GM19043 (cell line): ENCODE results near the gene TTC22.
A peak's percentile ranks its signal among the peaks of the same experiment; 100 is the strongest.

Experiments
- ATAC-seq: cut with Tn5 transposase; IDR thresholded peaks from one replicate; pipeline ENCODE4 v1.9.1; 2021; ENCODE audit warnings: low read depth; ENCODE audit not compliant: unreplicated experiment

Gene TTC22

DNA sequence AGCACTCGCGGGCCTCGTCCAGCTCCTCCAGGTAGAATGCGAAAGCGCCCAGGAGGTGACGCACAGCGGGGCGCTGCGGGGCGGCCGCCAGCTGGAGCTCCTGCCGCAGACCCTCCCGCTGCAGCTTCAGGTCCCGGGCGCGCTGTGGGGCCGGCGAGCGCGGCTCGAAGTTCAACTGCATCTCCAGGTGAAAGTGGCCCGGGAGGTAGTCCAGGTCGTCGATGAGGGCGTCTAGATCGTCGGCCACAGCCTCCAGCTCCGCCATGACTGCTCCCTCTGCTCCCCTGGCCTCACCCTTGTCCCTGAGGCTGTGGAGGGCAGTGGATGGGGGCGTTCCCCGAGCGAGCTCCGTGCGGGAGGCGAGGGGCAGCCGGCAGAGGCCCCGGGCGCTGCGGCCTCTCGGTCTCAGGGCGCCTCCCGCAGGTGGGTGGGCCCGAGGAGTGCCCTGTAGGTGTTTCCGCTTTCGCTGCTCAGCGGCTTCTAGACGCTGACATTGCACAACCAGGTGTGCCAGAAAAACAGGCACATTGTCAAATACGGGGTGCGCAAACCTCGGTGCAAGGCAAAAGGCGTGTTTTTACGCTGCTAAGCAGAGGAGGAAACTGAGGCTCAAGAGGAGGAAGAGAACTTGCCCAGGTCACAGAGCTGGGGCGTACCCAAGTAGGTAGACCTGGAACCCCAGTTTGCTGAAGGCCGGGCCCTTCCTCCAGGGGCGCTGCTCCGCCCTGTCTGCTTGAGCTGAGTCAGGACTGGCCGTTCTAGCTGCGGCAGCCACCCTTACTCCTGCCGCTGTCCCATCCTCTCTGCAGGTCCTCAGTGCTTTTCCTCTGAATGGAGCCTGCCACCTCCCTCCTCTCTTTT, at the start of gene TTC22:
TSS of gene TTC22 (minus strand) at position 425 of the 861 bp plus-strand sequence. CDS start at position 265, 160 bp downstream.
- ATAC-seq, result peak; percentile 73

DNA sequence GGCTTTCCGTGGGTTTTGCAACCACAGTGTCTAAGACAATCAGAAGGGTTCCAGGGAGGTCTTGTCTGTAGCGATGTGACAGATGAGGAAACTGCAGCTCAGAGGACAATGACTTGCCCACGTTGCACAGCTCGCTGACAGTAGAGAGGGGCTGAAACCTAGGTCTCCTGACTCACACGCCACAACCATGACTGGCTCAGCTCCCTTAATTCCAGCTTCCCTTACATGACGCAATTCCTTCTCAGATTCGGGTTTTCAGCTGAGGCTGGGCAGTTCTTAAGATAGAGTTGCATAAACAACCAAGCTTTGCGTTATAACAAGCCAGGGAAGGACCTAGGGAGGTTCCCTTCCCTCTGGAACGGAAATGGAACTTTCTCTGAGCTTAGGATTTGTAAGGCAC, 49.6 kb upstream of the TTC22 start:
- ATAC-seq, result no peak

DNA sequence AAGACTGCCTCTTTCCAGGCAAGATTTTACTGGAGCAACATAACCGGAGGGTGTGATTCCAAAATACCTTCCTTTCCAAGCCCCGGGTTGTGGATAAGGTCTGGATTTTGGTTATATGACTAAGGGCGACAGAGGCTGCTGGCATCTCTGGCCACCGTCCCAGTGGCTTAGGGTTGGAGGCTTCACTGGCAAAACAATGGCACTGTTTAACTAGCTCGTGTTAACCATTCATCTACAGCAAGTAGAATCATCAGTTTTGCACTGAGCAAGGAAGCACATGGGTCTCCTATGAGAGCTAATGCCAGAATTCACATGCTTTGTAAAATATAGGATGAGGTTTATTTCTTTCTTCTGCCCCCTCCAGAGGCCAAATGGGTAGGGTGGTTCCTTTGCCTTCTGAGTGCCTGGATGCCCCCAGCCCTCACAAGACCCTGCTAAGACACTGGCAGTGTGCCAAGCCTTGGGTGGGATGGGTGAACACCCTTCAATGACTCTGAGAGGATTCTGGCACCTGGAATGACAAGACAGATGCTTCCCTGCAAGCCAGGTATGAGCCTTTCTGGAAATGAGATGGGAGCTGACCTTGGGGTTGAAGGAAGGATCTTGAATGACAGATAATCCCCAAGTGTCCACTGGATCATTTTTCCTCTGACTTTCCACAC, 49.1 kb upstream of the TTC22 start:
- ATAC-seq, result no peak

DNA sequence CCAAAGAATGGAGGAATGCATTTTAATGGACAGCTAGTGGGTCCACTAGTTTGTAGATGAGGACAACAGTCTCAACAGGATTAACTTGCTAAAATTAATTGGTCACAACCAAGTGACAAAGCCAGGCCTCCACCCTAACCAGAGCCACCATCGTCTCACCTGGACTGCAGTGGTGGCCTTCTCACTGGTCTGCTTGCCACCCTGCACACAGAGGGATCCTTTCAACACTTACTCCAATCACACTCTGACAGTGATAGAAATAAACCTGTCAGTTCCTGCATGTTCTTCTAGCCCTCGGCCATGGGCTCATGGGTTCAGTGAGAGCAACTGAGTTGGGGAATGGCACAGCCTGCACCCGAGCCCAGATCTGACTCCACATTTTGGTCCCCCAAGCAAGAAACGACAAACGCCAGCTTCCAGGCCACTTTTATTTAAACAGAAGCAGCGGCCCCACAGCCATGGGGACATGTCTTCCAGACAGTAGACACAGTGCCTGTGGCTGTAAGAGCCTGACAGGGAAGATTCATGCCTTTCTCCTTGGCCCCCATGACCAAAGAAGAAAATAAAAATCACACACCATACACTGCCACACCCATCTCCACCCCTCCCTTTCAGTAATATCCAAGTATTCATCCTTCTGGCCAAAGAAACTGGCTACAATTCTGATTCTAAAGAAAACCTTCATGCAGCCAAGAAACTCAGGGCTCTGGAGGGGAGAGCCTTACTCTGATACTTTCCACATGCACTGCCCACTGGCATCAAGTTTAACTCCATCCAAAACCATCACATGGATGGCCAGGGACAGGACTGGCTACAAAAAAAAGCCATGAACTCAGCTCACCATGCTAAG, 48.3 kb upstream of the TTC22 start:
- ATAC-seq, result no peak

DNA sequence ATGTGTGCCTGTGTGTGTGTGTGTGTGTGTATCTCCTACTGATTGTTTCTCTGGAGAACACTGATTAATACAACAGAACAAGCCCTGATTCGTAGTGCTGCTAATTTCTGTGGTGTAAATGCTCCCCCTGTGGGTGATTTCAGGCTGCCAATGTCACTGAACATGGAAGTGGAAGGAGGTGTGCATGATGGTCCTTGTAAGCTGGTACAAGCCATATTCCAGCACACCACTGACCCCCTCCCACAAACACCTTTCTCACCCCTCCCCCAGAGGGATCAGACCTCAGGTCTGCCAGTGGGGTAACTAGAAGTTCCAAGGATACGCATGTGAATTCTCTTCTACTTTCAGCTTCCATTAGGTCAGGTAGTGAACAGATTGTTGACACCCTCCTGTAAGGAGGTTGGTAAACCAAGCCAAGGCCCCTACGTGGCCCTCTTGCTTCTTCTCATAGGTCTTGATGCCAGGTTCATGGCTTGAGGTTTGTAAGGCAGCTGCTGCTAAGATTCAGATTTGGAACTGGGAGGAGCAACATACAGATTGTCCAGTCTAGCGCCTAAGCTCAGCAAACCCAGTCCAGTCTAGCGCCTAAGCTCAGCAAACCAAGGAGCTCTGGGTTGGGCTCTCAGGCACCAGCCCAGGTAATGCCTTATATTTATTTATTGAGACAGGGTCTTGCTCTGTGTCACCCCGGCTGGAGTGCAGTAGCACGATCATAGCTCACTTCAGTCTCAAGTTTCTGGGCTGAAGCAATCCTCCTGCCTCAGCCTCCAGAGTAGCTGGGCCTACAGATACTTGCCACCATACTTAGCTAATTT, 47.2 kb upstream of the TTC22 start:
- ATAC-seq, result no peak

DNA sequence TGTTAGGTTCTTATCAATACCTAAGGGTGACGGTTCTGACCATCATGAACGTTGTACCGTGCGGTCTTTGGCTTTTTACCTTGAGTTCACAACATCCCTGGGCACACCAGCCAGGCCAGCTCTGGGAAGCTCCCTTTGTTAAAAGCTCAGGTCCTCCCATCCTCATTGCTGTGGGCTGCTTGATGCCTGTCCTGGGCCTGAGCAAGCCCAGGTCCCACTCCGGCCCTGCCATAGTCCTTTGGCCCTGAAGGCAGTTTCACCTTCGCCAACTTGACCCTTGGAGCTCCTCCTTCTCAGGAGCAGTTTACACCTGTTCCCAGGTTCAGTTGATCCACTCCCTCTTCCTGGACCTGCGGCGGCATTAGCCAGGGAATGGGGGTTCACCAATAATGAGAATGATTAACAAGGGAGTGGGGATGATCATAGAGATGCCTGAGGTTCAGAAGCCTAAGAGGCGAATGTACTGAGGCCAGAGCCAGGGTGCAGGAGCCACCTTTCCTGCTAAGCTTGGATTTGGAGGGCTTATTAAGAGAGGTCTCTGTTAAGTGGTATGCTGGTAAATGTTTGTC, 45.7 kb upstream of the TTC22 start:
- ATAC-seq, result no peak

DNA sequence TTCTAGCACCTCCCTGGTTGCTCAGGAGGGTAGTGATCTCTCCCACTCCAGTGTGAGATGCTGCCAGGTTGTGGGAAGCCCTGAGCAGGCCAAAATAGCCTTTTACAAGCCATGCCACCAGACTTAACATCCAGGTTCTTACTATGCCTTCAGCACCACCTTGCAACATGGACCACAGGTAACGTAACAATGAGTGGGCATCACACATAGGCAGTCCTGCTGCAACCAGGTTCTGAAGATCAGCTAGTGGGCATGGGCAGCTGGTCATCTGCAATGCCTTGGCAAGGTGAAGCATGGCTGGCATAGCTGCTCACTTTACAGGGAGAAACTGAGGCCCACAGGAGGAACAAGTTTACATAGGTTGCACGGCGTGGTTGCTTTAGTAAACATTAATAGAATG, 45.2 kb upstream of the TTC22 start:
- ATAC-seq, result no peak

DNA sequence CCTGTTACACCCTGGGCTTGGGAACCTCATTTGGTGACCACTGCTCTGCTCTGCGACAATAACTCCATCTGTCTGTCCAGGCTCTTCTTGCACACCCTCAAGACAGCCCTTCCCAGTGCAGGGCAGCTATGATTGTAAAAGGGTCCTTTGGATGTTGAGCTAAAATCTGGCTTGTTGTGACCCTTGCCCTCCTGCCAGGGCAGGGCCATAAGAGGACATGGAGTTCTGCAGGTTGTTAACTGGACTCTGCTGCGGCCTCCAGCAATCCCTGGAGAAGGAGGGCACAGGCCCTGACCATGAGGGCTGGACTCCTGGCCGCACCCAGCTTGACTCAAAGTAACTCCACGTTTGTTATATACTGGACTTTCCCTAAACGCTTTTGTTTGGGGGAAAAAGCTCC, 44.6 kb upstream of the TTC22 start:
- no peak for ATAC-seq

DNA sequence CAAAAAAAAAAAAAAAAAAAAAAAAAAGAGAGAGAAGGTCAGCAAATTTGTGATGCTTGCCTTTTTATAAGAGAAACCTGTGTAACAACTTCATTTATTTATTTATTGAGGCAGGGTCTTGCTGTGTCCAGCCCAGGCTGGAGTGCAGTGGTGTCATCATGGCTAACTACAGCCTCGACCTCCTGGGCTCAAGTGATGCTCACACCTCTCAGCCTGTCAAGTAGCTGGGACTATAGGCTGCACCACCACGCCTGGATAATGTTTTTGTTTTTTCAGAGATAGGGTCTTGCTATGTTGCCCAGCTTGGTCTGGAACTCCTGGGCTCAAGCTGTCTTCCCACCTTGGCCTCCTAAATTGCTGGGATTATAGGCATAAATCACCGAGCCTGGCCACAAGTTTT, 43.4 kb upstream of the TTC22 start:
- ATAC-seq, result no peak

DNA sequence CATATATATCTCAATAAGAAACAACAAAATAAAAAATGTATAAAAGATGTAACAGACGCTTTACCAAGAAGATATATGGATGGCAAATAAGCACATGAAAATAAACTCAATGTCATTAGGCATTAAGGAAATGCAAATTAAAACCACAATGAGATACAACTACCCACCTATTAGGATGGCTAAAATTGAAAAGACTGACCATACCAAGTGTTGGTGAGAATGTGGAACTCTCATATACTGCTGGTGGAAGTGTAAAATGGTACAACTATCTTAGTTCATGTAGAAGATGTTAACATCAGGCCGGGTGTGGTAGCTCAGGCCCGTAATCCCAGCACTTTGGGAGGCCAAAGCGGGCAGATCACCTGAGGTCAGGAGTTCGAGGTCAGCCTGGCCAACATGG, 42.3 kb upstream of the TTC22 start:
- ATAC-seq, result no peak

DNA sequence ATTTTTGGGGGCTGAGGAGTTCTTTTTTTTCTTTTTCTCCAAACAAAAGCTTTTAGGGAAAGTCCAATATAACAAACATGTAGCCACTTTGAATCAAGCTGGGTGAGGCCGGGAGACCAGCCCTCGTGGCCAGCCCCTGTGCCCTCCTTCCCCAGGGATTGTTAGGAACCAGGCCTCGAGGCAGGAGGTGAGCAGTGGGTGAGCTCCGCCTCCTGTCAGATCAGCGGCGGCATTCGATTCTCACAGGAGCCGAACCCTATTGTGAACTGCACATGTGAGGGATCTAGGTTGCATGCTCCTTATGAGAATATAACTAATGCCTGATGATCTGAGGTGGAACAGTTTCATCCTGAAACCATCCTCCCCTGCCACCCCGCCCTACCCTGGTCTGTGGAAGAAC, 41.8 kb upstream of the TTC22 start:
- ATAC-seq, result no peak

DNA sequence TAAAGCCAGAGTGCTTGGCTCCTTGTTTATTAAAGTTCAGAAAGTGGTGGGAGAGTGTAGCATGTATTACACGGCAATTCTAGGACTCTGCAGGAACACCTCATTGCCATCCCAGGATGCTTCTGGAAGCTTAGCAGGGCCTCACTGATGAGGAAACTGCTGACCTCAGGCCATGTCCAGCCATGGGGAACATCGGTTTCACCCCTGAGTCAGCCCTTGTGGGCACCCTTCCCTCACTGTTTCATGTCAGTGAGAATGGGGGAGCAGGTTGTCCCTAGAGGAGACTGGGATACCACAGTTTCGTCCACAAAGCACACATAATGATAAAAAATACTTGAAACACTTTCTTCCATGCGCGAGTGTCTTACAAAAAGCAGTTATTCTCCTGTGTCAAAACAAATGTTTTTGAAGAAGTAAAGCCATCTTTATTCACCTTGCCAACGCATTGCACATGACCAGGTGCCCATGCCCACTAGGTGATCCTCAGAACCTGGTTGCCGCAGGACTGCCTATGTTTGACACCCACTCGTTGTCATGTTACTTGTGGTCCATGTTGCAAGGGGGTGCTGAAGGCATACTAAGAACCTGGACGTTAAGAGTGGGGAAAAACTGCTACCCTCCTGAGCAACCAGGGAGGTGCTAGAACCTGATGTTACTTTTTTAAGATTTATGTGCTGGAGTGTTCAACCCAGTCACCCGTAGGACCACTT, 41.2 kb upstream of the TTC22 start:
- no peak for ATAC-seq

DNA sequence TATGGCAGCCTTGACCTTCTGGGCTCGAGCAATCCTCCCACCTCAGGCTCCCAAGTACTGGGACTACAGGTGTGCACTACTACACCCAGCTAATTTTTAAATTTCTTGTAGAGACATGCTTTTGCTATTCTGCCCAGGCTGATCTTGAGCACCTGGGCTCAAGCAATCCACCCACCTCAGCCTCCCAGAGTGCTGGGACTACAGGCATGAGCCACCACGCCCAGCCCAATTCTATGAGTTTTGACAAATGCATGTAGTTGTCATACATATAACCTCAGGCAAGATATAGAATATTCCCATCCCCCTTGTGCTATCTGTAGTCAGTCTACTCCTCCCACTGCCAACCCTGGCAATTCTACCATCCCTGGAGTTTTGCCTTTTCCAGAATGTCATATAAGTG, 38.7 kb upstream of the TTC22 start:
- ATAC-seq, result no peak

DNA sequence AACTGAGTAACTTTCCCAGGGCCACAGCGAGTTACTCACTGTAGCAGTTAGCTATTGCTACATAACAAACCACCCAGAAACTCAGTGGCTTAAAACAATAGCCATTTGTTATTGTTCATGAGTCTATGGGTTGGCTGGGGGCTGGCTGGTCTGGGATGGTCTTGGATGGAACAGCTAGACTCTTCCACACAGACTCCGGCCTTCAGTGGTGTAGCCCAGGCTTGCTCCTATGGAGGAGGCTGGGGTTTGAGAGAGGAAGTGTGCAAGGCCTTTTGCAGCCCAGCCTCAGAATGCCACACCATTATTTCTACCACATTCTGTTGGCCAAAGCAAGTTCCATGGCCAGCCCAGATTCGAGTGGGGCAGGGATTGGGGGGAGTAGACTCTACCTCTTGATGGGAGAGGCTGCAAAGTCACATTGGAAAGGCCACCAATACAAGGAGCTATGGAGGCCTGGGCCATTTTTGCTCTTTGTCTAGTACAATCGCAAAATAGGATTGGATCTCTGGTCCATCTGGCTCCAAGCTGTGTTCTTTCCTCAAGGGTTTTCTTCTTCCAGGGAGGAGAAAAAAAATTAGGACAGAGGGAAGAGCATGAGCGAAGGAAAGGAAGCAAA, 37.5 kb upstream of the TTC22 start:
- ATAC-seq, result no peak

DNA sequence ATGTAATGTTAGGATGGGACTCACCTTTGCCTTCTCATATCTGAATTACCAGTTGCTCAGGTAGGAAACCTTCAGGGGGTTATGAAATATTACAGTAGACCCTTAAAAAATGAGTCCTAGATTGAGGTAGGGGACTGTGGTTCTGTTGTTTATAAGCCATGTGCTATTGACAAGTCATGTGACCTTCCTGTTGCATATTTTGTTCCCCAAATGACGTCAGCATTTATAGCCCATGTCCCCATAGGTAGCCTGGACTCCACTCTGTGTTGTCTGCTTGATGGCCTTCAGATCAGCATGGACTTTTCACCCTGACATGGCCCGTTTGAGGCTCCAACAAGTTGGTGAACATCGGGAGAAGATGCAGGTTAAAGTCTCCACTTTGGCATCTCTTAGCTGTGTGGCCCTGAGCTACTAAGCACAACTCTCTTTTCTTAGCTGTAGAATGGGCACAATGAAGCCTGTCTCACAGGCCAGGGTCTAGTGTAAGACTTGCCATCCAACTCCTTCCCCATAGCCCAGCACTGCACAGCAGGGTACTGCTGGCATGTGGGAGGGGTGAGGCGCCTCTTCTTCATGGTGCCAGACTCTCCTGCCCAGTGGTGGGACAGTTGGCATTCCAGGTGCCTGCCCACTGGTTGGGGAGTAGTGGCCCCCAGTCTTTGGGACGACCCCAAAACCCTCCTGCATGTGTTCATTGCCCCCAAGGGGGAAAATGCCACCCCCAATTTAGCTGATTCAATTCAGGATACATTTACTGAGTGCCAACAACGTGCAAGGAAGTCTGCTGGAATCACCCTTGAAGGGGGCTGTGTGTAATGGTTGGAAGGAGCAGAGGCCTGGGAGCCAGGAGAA, 36.1 kb upstream of the TTC22 start:
- ATAC-seq, result no peak

DNA sequence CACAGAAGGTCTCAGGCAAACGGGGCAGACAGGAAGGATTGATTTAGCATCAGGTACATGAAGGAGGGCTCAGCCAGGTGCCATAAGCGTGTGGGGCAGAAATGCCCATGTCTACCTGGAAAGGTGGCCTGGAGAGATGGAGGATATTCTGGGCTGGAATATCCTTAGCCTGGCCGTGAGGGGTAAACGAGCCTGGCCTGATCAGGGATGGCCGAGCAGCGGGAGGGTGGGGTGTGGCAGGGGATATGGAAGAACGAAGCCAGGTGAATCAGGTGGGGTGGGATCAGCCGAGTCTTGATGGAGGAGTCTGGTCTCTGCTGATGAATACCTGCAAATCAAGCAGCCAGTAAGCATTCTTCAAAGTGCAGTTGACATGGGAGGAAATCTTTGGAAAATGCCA, 35.5 kb upstream of the TTC22 start:
- ATAC-seq, result no peak

DNA sequence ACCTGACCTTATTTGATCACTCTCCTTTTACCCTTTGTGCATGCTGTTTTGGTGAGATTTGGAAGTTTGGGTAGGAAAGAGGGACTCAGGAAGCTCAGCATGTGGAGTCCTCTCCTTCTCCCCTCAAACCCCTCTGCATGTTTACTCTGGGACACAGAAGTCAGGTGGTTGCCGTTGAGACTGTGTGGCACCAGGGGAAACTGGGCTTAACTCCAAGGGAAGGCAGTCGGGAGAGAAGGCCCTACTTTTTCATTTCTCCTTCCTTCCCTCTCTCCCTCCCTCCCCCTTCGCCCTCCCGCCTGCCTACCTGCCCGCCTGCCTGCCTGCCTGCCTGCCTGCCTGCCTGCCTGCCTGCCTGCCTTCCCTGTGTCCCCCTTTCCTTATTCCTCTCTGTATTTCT, 34.8 kb upstream of the TTC22 start:
- no peak for ATAC-seq
